Suppressor macrophage (primary cell): ENCODE data around the gene OR8B8.
"Not testable (repeated sequence)": the region's sequence is repeated elsewhere in the genome, so short reads cannot be mapped to it uniquely, and the experiment has no call there.

Experiments used
- DNase-seq, 4 experiments: peaks; one replicate each; pipeline ENCODE4 v3.0.0-alpha.2; 2020 to 2022
- total RNA-seq, 17 experiments: gene quantifications; one replicate each; lab custom pipeline; 2026; ENCODE audit warnings: mixed read lengths in 6 of 17, inconsistent platforms in 3 of 17; lab: John Stamatoyannopoulos, UW

OR8B8 gene, protein sequence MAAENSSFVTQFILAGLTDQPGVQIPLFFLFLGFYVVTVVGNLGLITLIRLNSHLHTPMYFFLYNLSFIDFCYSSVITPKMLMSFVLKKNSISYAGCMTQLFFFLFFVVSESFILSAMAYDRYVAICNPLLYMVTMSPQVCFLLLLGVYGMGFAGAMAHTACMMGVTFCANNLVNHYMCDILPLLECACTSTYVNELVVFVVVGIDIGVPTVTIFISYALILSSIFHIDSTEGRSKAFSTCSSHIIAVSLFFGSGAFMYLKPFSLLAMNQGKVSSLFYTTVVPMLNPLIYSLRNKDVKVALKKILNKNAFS
- 0 to 2.3 (median 0) reads per million in 17 experiments for total RNA-seq

DNA sequence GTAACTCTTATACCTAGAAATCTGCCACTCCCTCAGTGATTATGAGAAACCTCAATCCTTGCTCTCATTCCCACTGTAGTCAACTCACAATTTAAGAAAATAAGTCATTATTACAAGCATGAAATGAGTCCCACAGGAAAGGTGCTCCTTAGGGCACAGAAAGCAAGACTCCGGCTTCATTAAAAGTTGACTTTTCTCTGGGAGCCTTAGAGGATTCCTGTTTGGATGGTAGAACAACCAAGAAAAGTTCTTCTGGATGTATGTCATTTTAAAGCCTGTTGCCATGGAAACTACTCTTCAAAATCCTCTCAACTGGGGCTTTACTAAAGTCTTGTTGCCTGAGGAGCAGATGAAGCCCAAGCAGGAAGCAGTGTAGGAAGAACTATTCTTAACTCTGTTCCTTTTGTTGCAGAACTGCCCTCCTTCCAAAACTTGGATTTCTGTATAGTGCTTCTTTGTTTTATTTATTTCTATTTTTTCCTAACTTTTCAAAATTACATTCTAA is at the start of gene OR8B8:
TSS of gene OR8B8 (minus strand) at position 51 of the 505 bp plus-strand sequence. CDS start 4,611 bp downstream, outside the sequence.
- peak in 1 of 4 experiments; percentile 25 for DNase-seq

DNA sequence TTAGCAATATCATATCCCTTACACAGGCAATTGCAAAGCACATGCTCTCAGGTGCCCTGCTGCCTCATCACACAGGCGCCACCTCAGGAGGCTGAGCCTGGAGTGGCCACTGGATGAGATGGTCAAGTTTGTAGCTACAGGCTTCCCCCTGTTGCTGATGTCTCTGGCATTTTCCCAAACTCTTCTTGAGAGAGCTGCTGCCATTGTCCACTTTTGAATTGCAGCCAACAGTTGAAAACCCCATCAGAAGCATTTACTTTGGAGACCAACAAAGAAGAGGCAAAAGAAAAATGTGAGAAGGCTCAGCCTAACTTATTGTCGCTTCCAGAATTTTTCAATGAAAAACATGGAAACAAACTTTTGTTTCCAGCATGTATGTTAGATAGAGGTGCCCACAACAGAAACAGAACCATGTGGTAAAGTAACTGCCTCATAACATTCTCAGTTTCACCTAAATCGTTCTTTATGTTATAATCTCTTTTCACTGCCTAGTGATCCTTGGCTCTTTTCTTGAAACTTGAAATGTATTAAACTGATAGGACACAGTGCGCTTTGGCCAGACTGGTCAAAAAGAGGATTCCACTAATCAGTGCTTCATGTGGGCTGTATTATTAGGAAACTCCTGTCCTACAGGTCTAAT is 47.6 kb upstream of the OR8B8 start:
- no peak for DNase-seq

DNA sequence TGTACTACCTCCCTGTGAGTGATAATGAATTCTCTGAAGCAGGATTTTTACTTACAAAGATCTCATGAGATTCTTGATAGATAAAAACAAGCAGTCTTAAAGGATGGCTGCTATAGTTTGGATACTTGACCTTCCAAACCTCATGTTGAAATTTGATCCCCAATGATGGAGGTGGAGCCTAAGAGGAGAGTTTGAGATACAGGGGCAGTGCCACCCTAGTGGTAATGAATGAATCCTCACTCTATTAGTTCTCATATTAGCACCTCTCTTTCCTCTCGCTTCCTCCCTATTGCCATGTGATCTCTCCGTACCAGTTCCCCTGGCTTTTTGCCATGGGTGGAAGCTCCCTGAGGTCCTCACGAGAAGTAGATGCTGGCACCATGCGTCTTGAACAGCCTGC is 37.9 kb upstream of the OR8B8 start:
- DNase-seq, result no peak

DNA sequence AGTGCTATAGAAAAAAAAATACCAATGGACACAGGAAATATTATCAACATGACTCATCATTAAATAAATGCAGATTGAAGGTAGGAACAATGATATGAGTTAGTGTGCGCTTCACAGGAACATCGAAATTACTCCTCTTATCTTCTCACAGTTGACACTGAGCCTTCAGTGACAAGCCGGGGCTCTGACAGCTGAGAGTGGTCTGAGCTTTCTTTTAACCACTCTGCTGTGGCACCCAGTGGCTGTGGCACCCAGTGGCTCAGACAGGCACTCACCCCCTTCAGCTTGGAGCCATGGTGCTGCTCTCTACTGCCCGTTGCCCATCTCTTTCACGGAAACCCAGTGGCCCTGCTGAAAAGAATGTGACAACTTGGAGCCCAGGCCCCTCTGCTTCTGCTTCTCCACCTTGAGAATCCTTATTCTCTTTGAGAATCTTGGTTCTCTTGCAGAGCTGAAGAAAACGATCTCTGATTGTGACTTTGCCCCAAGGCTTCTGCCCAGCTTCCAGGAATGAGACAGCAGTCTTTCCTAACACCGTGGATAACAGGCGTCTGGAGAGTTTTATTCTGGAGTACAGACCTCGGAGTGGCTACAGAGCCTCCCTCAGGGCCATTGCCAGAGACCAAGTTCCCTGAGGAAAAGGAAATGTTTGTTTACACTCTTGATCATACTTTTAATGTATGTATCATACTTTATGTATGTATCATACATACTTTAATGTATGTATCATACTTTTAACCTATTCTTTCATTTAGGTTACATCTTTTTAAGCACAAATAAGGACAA is 37.1 kb upstream of the OR8B8 start:
- no peak for DNase-seq

DNA sequence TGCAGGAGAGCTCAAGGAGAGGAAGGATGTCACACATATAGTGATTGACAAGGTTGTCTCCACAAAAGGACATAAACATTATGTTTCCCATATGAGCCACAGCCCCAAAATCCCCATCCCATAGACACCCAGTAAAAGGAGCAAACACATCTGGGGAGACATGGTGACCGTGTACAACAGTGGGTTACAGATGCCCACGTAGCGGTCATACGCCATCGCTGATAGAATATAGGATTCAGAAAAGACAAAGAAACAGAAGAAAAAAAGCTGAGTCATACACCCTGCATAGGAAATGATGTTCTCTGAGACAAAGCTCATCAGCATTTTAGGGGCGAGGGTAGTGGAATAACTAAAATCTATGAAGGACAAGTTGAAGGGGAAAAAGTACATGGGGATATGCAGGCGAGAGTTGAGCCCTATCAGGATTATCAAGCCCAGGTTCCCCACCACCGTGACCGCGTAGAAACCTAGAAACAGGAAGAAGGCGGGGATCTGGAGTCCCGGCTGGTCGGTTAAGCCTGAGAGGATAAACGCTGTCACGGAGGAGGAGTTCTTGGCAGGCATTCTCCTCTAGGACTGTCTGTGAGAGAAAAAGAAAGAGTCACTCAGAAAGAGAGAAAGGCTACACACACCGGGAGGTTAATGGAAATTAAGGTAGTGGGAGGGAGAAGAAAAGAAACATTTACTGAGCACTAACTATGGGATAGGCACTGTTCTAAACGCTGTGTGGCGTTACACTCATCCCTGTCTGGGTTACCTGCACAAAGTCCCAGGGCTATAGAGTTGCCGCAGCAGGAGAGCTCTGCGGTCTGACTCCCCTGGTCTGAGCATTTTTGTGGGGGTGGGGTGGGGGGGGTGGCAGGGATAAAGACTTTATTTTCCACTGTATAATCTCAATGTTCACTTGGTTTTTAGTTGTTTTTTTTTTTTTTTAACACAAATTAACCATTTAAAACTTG is 36.1 kb upstream of the OR8B8 start:
- DNase-seq, result peak; percentile 14 to 47 (median 40)

DNA sequence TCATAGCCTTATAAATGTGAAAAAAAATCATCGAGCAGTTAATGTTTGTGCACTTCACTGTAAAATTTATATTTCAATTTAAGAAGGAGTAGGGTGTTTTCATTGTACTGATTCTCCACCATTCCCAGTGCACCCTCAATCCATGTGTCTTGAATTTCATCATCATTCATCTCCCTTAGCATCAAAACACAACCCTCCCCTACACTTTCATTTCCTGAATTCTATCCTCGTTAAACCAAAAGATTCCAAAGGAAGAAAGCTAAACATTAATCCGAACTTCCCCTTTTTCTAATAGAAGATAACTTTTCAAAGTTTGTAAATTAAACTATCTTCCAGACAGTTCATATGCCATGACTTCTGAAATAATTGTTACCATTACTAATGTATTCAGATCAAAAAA is 34.1 kb upstream of the OR8B8 start:
- DNase-seq, result peak in 2 of 4 experiments; percentile 11 to 32

DNA sequence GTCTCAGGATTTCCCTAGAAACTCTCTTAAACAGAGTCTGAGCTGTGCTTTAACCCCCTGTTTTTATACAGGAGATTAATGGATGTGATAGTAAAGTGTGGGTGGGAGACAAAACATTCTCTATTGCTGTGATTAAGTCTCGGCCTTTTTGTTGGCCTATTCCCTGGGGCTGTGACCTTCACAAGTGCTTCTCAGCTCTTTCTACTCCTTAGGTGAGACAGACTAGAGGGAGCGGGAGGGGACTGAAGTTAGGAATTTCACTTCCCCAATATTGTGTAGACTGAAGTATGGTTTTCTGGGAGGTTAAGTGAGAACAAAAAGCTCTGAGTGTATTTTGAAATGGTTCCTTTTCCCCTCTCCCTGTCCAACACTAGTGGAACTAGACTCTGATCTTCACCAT is 29.8 kb upstream of the OR8B8 start:
- DNase-seq, result peak in 1 of 4 experiments; percentile 13

DNA sequence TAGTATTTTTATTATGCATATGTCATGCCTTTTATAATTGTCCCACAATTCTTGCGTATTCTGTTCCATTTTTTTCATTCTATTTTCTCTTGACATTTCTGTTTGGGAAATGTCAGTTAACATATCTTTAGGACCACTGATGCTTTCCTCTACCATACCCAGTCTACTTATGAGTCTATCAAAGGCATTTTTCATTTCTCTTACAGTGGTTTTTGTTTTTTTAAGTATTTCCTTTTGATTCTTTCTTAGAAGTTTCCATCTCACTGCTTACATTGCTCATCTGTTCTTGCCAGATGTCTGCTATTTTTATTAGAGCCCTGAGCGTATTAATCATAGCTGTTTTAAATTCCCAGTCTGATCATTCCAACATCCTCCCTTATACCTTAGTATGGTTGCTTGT is 29.3 kb upstream of the OR8B8 start:
- DNase-seq, result no peak

DNA sequence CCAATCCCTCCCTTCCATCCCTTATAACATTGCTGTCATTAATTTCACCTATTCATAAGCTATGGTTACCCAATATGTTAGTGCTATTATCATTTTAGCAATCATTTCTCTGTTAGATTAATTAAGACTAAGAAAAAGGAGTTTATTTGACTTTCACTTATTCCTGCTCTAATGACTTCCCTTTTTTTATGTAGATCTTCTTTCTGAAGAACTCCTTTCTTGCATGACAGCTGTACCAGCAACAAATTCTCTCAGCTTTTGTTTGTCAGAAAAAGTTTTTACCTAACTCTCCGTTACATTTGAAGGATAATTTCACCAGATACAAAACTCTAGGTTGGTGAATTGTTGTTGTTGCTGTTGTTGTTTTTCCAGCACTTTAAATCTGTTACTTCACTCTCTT is 28.6 kb upstream of the OR8B8 start:
- no peak for DNase-seq

DNA sequence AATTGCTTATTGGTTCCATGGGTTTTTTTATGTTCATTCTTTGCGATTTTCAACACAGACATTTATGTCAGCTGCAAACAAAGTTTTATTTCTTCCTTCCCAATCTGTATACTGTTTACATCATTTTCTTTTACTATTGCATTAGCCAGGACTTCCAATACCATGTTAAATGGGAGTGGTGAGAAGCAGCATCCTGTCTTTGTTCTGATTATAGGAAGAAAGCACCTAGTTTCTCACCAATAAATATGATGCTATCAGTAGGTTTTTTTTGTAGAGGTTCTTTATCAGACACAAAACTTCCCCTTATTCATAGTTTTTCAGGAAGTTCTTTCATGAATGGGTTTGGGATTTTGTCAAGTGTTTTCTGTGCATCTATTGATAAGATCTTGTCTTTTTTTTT is 28.0 kb upstream of the OR8B8 start:
- no peak for DNase-seq

DNA sequence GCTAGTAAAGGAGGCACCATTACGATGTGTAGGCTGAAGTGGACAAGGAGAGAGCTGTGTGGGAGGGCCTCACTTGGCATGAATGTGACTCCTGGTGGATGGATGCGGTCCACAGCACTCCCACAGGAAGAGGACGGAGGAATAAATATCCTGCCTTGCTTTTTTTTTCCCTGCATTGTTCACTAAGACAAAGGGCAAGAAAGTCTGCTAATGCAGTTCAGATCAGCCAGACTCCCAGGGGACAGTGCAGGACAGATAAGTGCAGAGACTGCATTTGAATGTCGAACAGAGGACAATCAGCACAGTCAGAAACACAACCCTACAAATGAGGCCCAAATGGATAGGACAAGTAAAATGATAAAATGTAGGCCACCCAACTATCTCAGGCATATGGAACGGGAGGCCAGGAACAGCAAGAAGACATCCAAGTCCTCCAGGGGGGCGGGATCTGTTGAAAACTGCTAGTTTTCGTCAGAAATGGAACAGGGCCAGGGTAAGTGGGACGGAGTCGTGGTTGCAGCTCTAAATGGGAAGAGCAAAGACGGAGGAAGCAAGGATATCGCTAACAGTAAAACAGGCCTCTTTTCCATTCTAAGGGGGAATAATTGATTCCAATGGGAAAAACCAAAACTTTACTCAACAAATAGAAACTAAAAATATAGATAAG is 25.2 kb upstream of the OR8B8 start:
- DNase-seq, result no peak

DNA sequence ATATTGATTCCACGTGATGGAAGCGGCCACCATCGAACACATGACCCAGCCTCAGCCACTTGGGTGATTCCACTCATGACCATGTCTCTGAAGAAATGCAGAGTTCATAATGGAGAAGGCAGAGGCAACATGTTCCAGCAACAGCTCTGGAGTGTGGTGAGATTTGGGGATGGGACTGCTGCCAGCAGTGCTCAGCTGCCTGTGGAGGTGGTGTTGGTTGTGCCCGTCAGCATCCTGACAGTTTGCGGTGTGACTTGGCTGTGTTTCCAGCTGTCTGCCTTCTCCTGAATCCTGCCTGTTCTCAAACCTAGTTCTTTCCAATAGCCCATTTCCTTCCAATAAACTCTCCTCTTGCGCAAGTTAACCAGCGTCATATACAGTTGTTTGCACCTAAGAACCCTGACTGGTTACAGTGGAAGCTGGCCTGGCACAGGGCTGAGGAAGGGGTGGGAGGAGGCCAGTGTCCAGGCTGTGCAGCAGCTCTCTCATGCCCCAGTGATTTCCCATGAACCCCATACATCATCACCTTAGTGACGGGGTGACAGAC is 22.0 kb upstream of the OR8B8 start:
- DNase-seq, result no peak

DNA sequence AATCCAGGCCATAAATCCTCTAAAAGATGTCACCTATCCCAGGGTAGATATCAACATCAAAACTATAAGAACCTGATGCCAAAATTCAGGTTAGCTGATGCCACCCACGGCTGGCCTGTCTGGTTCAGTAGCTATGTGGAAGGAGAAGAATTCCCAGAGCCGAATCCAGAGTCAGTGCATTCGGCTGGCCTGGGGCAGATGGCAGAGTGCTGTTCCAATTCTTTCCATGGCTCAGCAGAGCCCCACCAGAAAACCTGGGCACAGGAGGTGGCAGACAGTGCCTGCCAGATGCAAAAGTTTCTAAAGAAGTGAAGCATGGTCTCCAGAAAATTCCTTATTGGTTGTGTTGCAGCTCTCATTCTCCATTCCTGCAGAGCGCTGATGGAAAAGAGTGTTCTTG is 19.9 kb upstream of the OR8B8 start:
- no peak for DNase-seq

DNA sequence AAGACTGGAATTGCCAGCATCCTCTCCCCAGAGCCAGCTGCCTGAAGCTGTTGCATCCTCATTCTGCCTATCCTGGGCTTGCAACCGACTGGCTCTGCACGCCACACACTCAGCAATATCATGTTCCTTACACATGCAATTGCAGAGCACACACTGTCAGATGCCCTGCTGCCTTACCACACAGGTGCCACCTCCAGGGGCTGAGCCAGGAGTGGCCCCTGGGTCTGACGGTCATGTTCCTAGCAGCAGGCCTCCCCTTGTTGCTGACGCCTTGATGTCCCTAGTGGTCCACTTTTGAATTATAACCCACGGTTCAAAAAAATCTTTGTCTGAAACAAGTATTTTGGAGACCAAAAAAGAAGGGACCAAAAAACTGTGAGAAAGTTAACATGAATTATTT is 18.5 kb upstream of the OR8B8 start:
- DNase-seq, result no peak

DNA sequence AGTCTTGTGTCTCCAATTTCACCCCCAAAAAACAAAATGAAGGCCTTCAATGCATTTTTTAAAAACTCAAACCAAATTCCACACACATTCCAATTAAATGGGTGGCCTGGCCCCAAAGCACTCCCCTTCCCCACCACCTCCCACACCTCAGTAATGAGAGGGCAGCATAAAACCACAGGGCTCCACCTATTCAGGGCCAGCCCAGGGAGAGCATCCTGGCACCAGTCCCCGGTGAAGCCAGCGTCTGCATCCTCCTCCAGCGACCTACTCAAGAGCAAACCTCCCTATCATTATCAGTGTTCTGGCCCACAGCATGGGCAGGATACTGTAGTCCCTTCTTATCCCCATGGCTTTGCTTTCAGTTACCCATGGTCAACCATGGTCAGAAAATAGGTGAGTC is 17.8 kb upstream of the OR8B8 start:
- no peak for DNase-seq

DNA sequence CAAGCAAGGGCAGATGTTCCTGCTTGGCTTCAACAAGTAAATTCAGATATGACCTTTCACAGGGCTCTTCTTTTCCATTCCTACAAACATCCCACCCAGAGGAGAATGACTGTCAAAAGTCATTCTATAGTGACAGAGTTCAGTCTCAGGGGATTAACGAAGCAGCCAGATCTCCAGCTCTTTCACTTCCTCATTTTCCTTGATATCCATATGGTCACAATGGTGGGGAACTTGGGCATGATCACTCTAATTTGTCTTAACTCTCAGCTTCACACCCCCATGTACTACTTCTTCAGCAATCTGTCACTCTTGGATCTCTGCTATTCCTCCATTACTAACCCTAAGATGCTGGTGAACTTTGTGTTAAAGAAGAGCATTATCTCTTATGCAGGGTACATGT is 15.0 kb upstream of the OR8B8 start:
- DNase-seq, result peak in 2 of 4 experiments; percentile 28 to 40

DNA sequence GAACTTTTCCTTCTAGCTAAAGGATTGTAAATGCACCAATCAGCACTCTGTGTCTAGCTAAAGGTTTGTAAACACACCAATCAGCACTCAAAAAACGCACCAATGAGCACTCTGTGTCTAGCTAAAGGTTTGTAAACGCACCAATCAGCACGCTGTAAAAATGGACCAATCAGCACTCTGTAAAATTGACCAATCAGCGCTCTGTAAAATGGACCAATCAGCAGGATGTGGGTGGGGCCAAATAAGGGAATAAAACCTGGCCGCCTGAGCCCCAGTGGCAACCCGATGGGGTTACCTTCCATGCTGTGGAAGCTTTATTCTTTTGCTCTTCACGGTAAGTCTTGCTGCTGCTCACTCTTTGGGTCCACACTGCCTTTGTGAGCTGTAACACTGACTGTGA is 13.9 kb upstream of the OR8B8 start:
- not testable (repeated sequence) for DNase-seq

DNA sequence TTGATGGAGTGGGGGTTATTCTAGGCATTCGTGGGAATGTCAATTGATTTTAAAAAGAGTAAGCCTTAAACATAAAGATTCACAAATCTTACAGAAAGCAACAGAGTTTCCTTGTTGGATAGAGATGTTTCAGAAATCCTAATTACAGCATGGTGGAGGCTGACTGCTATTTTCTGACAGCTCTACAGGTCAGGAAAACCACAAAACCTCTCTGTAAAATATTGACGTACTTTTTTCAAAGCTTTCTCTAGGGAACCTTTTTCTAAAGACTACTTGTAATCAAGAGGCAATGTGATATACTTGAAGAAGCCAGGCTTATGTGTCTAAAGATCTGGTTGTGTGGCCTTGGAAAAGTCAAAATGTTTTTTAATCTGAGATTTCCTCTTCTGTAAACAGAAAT is 9.1 kb upstream of the OR8B8 start:
- DNase-seq, result no peak

DNA sequence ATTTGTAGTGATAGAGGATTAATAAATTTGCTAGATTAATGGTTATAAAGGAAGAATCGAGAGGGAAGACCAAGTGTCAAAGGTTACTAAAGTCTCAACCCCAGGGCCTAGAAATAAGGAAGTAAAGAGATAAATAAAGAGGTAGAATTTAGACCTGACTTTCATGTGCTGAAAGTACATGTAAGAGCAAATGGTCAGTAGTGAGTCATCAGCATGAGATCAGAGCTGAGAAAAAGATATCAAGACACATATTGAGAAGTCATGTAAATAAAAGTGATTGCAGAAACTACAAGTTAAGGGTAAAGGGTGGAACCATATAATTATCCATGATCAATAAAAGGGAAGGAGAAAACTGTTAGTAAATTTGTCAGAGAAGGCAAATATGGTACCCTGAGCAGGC is 1.4 kb upstream of the OR8B8 start:
- peak in 2 of 4 experiments; percentile 15 to 56 for DNase-seq

DNA sequence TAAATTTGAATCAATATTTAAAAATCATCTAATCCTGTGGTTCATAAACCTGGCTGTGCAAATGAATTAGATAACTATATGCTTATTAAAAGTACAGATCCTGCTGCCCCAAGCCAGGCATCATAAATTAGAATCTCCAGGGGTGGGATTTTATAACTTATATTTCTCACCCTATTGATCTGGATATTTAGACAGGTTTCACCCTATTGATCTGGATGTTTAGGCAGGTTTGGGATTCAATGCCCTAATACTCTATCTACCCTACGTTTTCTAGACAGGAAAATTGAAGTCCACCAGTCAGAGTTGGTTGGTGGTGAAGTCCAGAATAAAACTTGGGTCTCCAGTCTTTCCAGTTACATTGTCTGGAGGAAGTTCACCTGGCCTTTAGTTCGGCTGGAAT is 2.6 kb downstream of the OR8B8 start:
- DNase-seq, result no peak

DNA sequence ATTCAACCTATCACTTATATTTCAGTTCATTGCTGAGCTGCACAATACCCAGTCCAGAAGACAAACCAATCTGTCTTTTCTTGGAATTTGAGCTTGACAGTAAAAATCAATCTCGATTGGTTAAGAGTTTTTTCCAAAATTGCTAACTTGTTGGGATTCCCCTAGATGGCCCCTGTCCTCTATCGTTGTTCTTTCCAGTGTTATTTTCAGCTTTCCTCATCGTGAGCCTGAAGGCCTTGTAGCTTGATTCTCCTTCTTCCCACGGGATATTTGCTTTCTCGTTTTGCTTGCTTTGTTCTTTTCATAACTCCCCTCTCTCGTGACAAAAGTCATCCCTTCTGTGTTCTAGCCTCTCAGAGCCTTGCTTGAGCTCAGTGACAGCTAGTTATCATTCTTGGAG is 3.1 kb downstream of the OR8B8 start:
- no peak for DNase-seq
